ENCODE measurements around the gene KBTBD12. TPM values are rescaled to one million over a fixed set of nuclear protein-coding genes. Genes with fewer than 3 reads are reported as not detected.

KBTBD12 gene
- polyA plus RNA-seq, 1 of the 3 experiments (the other 2 are of a cell fraction): not detected

GRCh38 chr3:128036119-128036518 is 121.1 kb downstream of the KBTBD12 start (continued):
- no peak for TF ChIP-seq GABPA (IDR thresholded peaks at IDR 0.05; ENCODE audit: low read depth)

Small RNAs within 50 kb of the gene (small RNA-seq; reads per million reads assigned to genes)
- gene RNA5SP139: 0 reads per million in 7 experiments

Other genes with a start within 250 kb of the KBTBD12 start
- gene ABTB1, start 242.3 kb upstream of the KBTBD12 start, polyA plus RNA-seq (2012; rRNA removed): 30.8 and 31.6 TPM in 2 replicates
- 2.0 and 2.2 TPM in 2 replicates for gene MGLL, start 92.7 kb upstream of the KBTBD12 start, polyA plus RNA-seq (2012; rRNA removed)
- gene SEC61A1, start 137.2 kb downstream of the KBTBD12 start, polyA plus RNA-seq (2012; rRNA removed): 153 and 215 TPM in 2 replicates
- gene RUVBL1, start 208.6 kb downstream of the KBTBD12 start, polyA plus RNA-seq (2012; rRNA removed): 140 and 145 TPM in 2 replicates
- gene EEFSEC, start 238.2 kb downstream of the KBTBD12 start, polyA plus RNA-seq (2012; rRNA removed): 10.5 and 12.4 TPM in 2 replicates